HCT116 (cell line): Measurements from ENCODE around the gene CCT5. TPM values are rescaled to one million over a fixed set of nuclear protein-coding genes. Genes with fewer than 3 reads are reported as not detected.

Experiments used
- ATAC-seq: fragments of 200-7000 bp; cut with Tn5 transposase; 2 replicates; pipeline ENCODE4 v1.9.1; 2020; ENCODE audit warnings: mild to moderate bottlenecking, moderate library complexity
- BruUV-seq: library from RNA; stranded (reverse); fragments of 400-500 nt; replicated peaks from 2 replicates; lab custom pipeline; 2021; lab: Mats Ljungman, UMichigan
- CTCF ChIA-PET: fragments of 300-600 bp; sonication (Branson Sonifier 250); formaldehyde crosslinking; loops from one replicate; lab custom pipeline; 2021; ENCODE audit warnings: antibody characterized with exemption; lab: Charles Lee
- POLR2A ChIA-PET: fragments of 300-600, 350-600 bp; sonication (Branson Sonifier 250); formaldehyde crosslinking; loops from one replicate; lab custom pipeline; 2021; ENCODE audit warnings: antibody characterized with exemption; lab: Charles Lee
- RAD21 ChIA-PET, 2 experiments: fragments of 300-600 bp; sonication (Branson Sonifier 250); formaldehyde crosslinking; loops; one replicate each; lab custom pipeline; 2023; ENCODE audit warnings: low total read pairs in 2 of 2; ENCODE audit not compliant: uncharacterized antibody in 2 of 2, unreplicated experiment in 2 of 2, low non-redundant PET in 1 of 2; lab: Charles Lee
- DNase-seq: peaks from one replicate; pipeline ENCODE4 v3.0.0-alpha.2; 2010; ENCODE audit warnings: low read depth, low spot score
- H2AFZ ChIP-seq: fragments of 200-600 bp; shearing (Covaris generic), sonication (generic); 2 replicates; pipeline ENCODE4 v1.6.1; 2017; ENCODE audit warnings: low read depth, mixed run types, mixed read lengths, antibody characterized with exemption, low read length; ENCODE audit not compliant: poor library complexity, severe bottlenecking
- H3K27ac ChIP-seq: 2 replicates; pipeline ENCODE4 v1.5.1; 2012; ENCODE audit warnings: low read depth, low read length
- H3K27me3 ChIP-seq: fragments of 200-600 bp; sonication (generic); 2 replicates; pipeline ENCODE4 v1.6.1; 2016; ENCODE audit warnings: mixed run types, low read length, mixed read lengths; ENCODE audit not compliant: insufficient read depth
- H3K36me3 ChIP-seq, 2 experiments: fragments of 200-500 bp in 1 of 2; fragments of 200-600 bp in 1 of 2; sonication (Bioruptor generic) in 1 of 2; sonication (generic) in 1 of 2; 2 replicates each; pipeline versions ENCODE4 v1.5.1 to v1.6.1; 2014 to 2016; ENCODE audit warnings: low read length in 2 of 2, inconsistent platforms in 1 of 2, mixed read lengths in 1 of 2, mixed run types in 1 of 2; ENCODE audit not compliant: insufficient read depth in 2 of 2, control insufficient read depth in 1 of 2
- H3K4me1 ChIP-seq, 2 experiments: fragments of 200-600 bp in 1 of 2; sonication (generic) in 1 of 2; 2 replicates each; pipeline versions ENCODE4 v1.5.1 to v1.6.1; 2012 to 2017; ENCODE audit warnings: low read length in 2 of 2, inconsistent platforms in 1 of 2, mild to moderate bottlenecking in 1 of 2, mixed read lengths in 1 of 2, mixed run types in 1 of 2, moderate library complexity in 1 of 2; ENCODE audit not compliant: insufficient read depth in 2 of 2, control insufficient read depth in 1 of 2
- H3K4me2 ChIP-seq: fragments of 200-600 bp; sonication (generic); 2 replicates; pipeline ENCODE4 v1.6.1; 2017; ENCODE audit warnings: mixed run types, low read length, mixed read lengths
- H3K4me3 ChIP-seq, 2 experiments: fragments of 200-600 bp in 1 of 2; sonication (generic) in 1 of 2; replicated peaks in 1 of 2; 2 replicates each; pipeline ENCODE4 v1.5.1; 2011 to 2016; ENCODE audit warnings: low read length in 2 of 2, control low read depth in 1 of 2, low read depth in 1 of 2, mild to moderate bottlenecking in 1 of 2, mixed read lengths in 1 of 2, mixed run types in 1 of 2
- H3K79me2 ChIP-seq: fragments of 200-600 bp; sonication (generic); 2 replicates; pipeline ENCODE4 v1.6.1; 2017; ENCODE audit warnings: mild to moderate bottlenecking, mixed run types, low read length, moderate library complexity, mixed read lengths; ENCODE audit not compliant: insufficient read depth
- H3K9ac ChIP-seq: fragments of 200-600 bp; sonication (generic); 2 replicates; pipeline ENCODE4 v1.6.1; 2016; ENCODE audit warnings: low read length, mixed read lengths
- H3K9me2 ChIP-seq: fragments of 200-600 bp; sonication (generic), shearing (Covaris generic); 2 replicates; pipeline ENCODE4 v1.6.1; 2017; ENCODE audit warnings: mixed run types, mild to moderate bottlenecking, moderate library complexity; ENCODE audit not compliant: insufficient read depth
- H3K9me3 ChIP-seq, 2 experiments: fragments of 200-500 bp in 1 of 2; fragments of 200-600 bp in 1 of 2; sonication (Bioruptor generic) in 1 of 2; sonication (generic) in 1 of 2; 2 replicates each; pipeline ENCODE4 v1.6.1; 2014 to 2017; ENCODE audit warnings: low read length in 2 of 2, mixed read lengths in 2 of 2, inconsistent platforms in 1 of 2, low read depth in 1 of 2, mild to moderate bottlenecking in 1 of 2, mixed run types in 1 of 2, moderate library complexity in 1 of 2; ENCODE audit not compliant: control insufficient read depth in 1 of 2, insufficient read depth in 1 of 2
- H4K20me1 ChIP-seq: fragments of 200-600 bp; sonication (generic), shearing (Covaris generic); 2 replicates; pipeline ENCODE4 v1.6.1; 2017; ENCODE audit warnings: mixed run types, mild to moderate bottlenecking, moderate library complexity; ENCODE audit not compliant: insufficient read depth
- CEBPB ChIP-seq: IDR thresholded peaks from 2 replicates; pipeline ENCODE4 v1.6.1; 2012; ENCODE audit warnings: low read depth
- ELF1 ChIP-seq: IDR thresholded peaks from 2 replicates; pipeline ENCODE4 v1.6.1; 2012; ENCODE audit warnings: low read depth, borderline replicate concordance
- EZH2 ChIP-seq: fragments of 200-600 bp; sonication (generic); IDR thresholded peaks from 2 replicates; pipeline ENCODE4 v1.6.1; 2017; ENCODE audit warnings: antibody characterized with exemption, mixed run types
- FOSL1 ChIP-seq: IDR thresholded peaks from 2 replicates; pipeline ENCODE4 v1.6.1; 2012; ENCODE audit warnings: low read depth
- JUND ChIP-seq: IDR thresholded peaks from 2 replicates; pipeline ENCODE4 v1.6.1; 2012
- POLR2A ChIP-seq: IDR thresholded peaks from 2 replicates; pipeline ENCODE4 v1.7.0; 2011; ENCODE audit warnings: borderline replicate concordance; ENCODE audit not compliant: insufficient read depth, insufficient read length; ENCODE audit errors: extremely low read depth
- SIN3A ChIP-seq: IDR thresholded peaks from 2 replicates; pipeline ENCODE4 v1.6.1; 2012; ENCODE audit warnings: low read depth
- SRF ChIP-seq: IDR thresholded peaks from 2 replicates; pipeline ENCODE4 v1.6.1; 2012; ENCODE audit warnings: low read depth
- YY1 ChIP-seq: IDR thresholded peaks from 2 replicates; pipeline ENCODE4 v1.6.1; 2011; ENCODE audit warnings: low read length, low read depth, moderate library complexity, mild to moderate bottlenecking; ENCODE audit not compliant: insufficient replicate concordance; ENCODE audit errors: extremely low read depth
- ZFX ChIP-seq: fragments of 450-650 bp; IDR thresholded peaks from 2 replicates; pipeline ENCODE4 v1.6.1; 2017
- ZNF274 ChIP-seq: fragments of 200-500 bp; sonication (Bioruptor generic); IDR thresholded peaks from 2 replicates; pipeline ENCODE4 v1.6.1; 2014; ENCODE audit warnings: mild to moderate bottlenecking, low read depth, low read length, inconsistent platforms
- intact Hi-C: fragments of 100-400 bp; cut with micrococcal nuclease; formaldehyde crosslinking; loops from 2 replicates; pipeline ENCODE4 v1.10.0; 2022
- total RNA-seq: library from RNA; stranded (reverse); gene quantifications from one replicate; pipeline ENCODE4 v1.2.1, GENCODE V29; 2021; ENCODE audit not compliant: unreplicated experiment
- TF ChIP-seq, protein P1 (sequence below): IDR thresholded peaks from 2 replicates; pipeline ENCODE4 v1.6.1; 2012; ENCODE audit warnings: low read depth
- TF ChIP-seq, protein P2 (sequence below), 3 experiments: fragments of 200-600 bp in 1 of 3; sonication (generic) in 1 of 3; IDR thresholded peaks in 2 of 3; conservative IDR thresholded peaks in 1 of 3; 2 replicates each; pipeline ENCODE4 v1.5.1; 2012 to 2017; ENCODE audit warnings: low read depth in 2 of 3, low read length in 2 of 3, antibody characterized with exemption in 1 of 3, borderline replicate concordance in 1 of 3, control low read depth in 1 of 3, mild to moderate bottlenecking in 1 of 3, mixed read lengths in 1 of 3, mixed run types in 1 of 3, moderate library complexity in 1 of 3; ENCODE audit not compliant: insufficient read depth in 1 of 3
- TF ChIP-seq, protein P3 (sequence below): IDR thresholded peaks from 2 replicates; pipeline ENCODE4 v1.6.1; 2011; ENCODE audit warnings: mild to moderate bottlenecking, low read length, moderate library complexity; ENCODE audit not compliant: insufficient replicate concordance; ENCODE audit errors: extremely low read depth

CCT5 gene
- total RNA-seq, 1 experiment from 2014 or later: 489 TPM

DNA sequence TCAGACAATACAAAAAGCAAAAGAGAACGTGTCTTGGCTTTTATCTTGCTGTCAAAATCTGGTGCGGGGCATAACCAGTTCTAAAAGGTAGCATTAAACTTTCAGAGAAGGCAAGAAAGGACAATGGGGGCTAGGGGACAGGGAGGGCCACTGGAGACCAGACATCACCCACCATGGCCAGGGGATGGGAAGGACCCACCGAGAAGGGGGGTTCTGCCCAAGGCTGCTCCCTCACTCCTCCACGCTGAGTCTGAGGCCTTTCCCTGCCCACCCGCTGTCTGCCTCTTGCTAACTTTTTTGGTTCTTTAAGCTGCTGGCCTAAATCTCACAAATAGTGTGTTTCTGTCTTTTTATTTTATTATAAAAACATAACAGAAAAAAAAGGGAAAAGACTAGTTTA is 34.0 kb upstream of the CCT5 start:
- H3K36me3 ChIP-seq: no peaks in the 10 kb centered on the region
- no peak for ATAC-seq
- H3K79me2 ChIP-seq: no peaks in the 10 kb centered on the region
- RAD21 ChIA-PET: interaction anchor here in 1 of 2 experiments (0.9 kb wide), 1 partner anchor 17 kb away, joined by 3 read pairs; no protein-coding TSS in a partner anchor
- H3K9me2 ChIP-seq: no peaks in the 10 kb centered on the region
- no peak overlapping the region for H3K27ac ChIP-seq
- POLR2A ChIA-PET: no interaction called here
- no TSS peak for BruUV-seq
- H3K4me1 ChIP-seq: no peaks in the 10 kb centered on the region
- H3K4me3 ChIP-seq: no peak overlapping the region
- H3K27me3 ChIP-seq: no peaks in the 10 kb centered on the region
- no peaks in the 10 kb centered on the region for H3K9me3 ChIP-seq
- no peak for TF ChIP-seq YY1
- TF ChIP-seq, protein P1, sequence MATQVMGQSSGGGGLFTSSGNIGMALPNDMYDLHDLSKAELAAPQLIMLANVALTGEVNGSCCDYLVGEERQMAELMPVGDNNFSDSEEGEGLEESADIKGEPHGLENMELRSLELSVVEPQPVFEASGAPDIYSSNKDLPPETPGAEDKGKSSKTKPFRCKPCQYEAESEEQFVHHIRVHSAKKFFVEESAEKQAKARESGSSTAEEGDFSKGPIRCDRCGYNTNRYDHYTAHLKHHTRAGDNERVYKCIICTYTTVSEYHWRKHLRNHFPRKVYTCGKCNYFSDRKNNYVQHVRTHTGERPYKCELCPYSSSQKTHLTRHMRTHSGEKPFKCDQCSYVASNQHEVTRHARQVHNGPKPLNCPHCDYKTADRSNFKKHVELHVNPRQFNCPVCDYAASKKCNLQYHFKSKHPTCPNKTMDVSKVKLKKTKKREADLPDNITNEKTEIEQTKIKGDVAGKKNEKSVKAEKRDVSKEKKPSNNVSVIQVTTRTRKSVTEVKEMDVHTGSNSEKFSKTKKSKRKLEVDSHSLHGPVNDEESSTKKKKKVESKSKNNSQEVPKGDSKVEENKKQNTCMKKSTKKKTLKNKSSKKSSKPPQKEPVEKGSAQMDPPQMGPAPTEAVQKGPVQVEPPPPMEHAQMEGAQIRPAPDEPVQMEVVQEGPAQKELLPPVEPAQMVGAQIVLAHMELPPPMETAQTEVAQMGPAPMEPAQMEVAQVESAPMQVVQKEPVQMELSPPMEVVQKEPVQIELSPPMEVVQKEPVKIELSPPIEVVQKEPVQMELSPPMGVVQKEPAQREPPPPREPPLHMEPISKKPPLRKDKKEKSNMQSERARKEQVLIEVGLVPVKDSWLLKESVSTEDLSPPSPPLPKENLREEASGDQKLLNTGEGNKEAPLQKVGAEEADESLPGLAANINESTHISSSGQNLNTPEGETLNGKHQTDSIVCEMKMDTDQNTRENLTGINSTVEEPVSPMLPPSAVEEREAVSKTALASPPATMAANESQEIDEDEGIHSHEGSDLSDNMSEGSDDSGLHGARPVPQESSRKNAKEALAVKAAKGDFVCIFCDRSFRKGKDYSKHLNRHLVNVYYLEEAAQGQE: no peak
- TF ChIP-seq CEBPB: no peak
- TF ChIP-seq, protein P2, sequence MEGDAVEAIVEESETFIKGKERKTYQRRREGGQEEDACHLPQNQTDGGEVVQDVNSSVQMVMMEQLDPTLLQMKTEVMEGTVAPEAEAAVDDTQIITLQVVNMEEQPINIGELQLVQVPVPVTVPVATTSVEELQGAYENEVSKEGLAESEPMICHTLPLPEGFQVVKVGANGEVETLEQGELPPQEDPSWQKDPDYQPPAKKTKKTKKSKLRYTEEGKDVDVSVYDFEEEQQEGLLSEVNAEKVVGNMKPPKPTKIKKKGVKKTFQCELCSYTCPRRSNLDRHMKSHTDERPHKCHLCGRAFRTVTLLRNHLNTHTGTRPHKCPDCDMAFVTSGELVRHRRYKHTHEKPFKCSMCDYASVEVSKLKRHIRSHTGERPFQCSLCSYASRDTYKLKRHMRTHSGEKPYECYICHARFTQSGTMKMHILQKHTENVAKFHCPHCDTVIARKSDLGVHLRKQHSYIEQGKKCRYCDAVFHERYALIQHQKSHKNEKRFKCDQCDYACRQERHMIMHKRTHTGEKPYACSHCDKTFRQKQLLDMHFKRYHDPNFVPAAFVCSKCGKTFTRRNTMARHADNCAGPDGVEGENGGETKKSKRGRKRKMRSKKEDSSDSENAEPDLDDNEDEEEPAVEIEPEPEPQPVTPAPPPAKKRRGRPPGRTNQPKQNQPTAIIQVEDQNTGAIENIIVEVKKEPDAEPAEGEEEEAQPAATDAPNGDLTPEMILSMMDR (IDR thresholded peaks at IDR 0.05 in 2 of 3, conservative IDR thresholded peaks at IDR 0.05 in 1 of 3; ENCODE audit: borderline replicate concordance in 1 of 3, insufficient read depth in 1 of 3, low read depth in 2 of 3, low read length in 2 of 3): no peak
- TF ChIP-seq, protein P3, sequence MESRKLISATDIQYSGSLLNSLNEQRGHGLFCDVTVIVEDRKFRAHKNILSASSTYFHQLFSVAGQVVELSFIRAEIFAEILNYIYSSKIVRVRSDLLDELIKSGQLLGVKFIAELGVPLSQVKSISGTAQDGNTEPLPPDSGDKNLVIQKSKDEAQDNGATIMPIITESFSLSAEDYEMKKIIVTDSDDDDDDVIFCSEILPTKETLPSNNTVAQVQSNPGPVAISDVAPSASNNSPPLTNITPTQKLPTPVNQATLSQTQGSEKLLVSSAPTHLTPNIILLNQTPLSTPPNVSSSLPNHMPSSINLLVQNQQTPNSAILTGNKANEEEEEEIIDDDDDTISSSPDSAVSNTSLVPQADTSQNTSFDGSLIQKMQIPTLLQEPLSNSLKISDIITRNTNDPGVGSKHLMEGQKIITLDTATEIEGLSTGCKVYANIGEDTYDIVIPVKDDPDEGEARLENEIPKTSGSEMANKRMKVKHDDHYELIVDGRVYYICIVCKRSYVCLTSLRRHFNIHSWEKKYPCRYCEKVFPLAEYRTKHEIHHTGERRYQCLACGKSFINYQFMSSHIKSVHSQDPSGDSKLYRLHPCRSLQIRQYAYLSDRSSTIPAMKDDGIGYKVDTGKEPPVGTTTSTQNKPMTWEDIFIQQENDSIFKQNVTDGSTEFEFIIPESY: no peak
- TF ChIP-seq JUND: no peak
- TF ChIP-seq ELF1: no peak
- no peak for TF ChIP-seq ZFX
- TF ChIP-seq EZH2: no peak
- no peak for TF ChIP-seq ZNF274
- TF ChIP-seq SIN3A: no peak
- TF ChIP-seq FOSL1: no peak
- TF ChIP-seq POLR2A: no peak
- TF ChIP-seq SRF: no peak
- no peak overlapping the region for H3K4me2 ChIP-seq
- no peaks in the 10 kb centered on the region for H4K20me1 ChIP-seq
- H3K9ac ChIP-seq: no peak overlapping the region
- intact Hi-C loops: no loop called here
- CTCF ChIA-PET: no interaction called here
- no peak overlapping the region for H2AFZ ChIP-seq
- DNase-seq: no peak
